ENCODE data around the gene SLC4A4.

The SLC4A4 gene

GRCh38 chr4:71369536-71369935 lies 30.7 kb downstream of the SLC4A4 start:
- TF ChIP-seq CTCF (IDR thresholded peaks at IDR 0.05; ENCODE audit: low read length, missing control alignments): no peak
- no peak overlapping the region for H3K4me3 ChIP-seq (replicated peaks; ENCODE audit: low read depth, low read length)
- no peak for DNase-seq (ENCODE audit: low read depth)

- no peak for DNase-seq (ENCODE audit: low read depth)
- H3K4me3 ChIP-seq (replicated peaks; ENCODE audit: low read depth, low read length): no peak overlapping the region
- no peak for TF ChIP-seq CTCF (IDR thresholded peaks at IDR 0.05; ENCODE audit: low read length, missing control alignments)
These were observed 36.7 kb downstream of the SLC4A4 start for GRCh38 chr4:71375494-71375893.

DNA sequence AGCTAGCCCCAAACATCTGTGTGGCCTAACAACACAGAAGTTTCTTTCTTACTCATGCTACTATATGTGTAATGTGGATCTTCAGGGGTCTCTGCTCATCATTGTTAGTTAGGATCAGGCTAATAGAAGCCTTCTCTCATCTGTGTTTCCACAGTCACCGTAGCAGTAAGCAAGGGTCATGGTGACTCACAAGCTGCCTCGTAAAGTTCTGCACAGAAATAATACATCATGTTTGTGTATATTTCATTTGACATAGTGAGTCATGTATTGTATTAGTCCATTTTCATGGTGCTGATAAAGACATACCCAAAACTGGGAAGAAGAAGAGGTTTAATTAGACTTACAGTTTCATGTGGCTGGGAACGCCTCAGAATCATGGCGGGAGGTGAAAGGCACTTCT lies 38.7 kb downstream of the SLC4A4 start:
- DNase-seq (ENCODE audit: low read depth): peak; percentile 55
- H3K4me3 ChIP-seq (replicated peaks; ENCODE audit: low read depth, low read length): no peak overlapping the region
- no peak for TF ChIP-seq CTCF (IDR thresholded peaks at IDR 0.05; ENCODE audit: low read length, missing control alignments)

DNA sequence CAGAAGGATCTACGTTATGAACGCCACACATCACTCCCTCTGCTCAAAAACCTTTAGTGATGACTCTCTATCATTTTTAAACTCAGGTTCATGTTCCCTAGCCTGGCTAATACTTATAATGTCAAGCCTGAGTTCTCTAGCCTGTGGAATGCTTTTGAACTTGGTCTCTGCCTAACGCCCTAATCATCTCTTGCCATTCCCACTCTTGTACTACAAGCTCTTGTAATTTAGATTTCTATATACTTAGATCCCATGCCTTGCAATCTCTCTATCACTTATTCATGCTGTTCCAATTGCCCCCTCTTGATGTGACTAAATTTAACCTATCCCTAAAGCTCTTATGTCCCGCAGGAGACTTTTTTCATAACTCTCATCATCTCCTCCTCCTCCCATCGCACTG lies 40.3 kb downstream of the SLC4A4 start:
- no peak overlapping the region for H3K4me3 ChIP-seq (replicated peaks; ENCODE audit: low read depth, low read length)
- no peak for TF ChIP-seq CTCF (IDR thresholded peaks at IDR 0.05; ENCODE audit: low read length, missing control alignments)
- no peak for DNase-seq (ENCODE audit: low read depth)

- DNase-seq (ENCODE audit: low read depth): peak; percentile 38
- TF ChIP-seq CTCF (IDR thresholded peaks at IDR 0.05; ENCODE audit: low read length, missing control alignments): no peak
These were observed 42.0 kb downstream of the SLC4A4 start for GRCh38 chr4:71380788-71381187.

GRCh38 chr4:71382125-71382899 lies 43.5 kb downstream of the SLC4A4 start:
- TF ChIP-seq CTCF (IDR thresholded peaks at IDR 0.05; ENCODE audit: low read length, missing control alignments): no peak
- H3K4me3 ChIP-seq (replicated peaks; ENCODE audit: low read depth, low read length): no peak overlapping the region

More at GRCh38 chr4:71380788-71381187, 42.0 kb downstream of the SLC4A4 start:
- no peak overlapping the region for H3K4me3 ChIP-seq (replicated peaks; ENCODE audit: low read depth, low read length)

More at GRCh38 chr4:71382125-71382899, 43.5 kb downstream of the SLC4A4 start:
- DNase-seq (ENCODE audit: low read depth): no peak
